KOPT-K1 (cell line): ENCODE results near the gene FAM110D.

ENCODE experiments used
- H3K27ac ChIP-seq: fragments of 200-600 bp; sonication (generic); 2 replicates; pipeline ENCODE4 v1.5.1; 2016; ENCODE audit warnings: antibody characterized with exemption, mild to moderate bottlenecking, low read depth, low read length; ENCODE audit not compliant: poor library complexity, severe bottlenecking
- H3K36me3 ChIP-seq: fragments of 200-600 bp; sonication (generic); 2 replicates; pipeline ENCODE4 v1.5.1; 2017; ENCODE audit warnings: antibody characterized with exemption, mild to moderate bottlenecking, low read length, moderate library complexity; ENCODE audit not compliant: insufficient read depth
- H3K9me3 ChIP-seq: fragments of 200-600 bp; sonication (generic); 2 replicates; pipeline ENCODE4 v1.5.1; 2017; ENCODE audit warnings: antibody characterized with exemption, low read length, mild to moderate bottlenecking; ENCODE audit not compliant: insufficient read depth, poor library complexity, severe bottlenecking

Gene FAM110D

DNA sequence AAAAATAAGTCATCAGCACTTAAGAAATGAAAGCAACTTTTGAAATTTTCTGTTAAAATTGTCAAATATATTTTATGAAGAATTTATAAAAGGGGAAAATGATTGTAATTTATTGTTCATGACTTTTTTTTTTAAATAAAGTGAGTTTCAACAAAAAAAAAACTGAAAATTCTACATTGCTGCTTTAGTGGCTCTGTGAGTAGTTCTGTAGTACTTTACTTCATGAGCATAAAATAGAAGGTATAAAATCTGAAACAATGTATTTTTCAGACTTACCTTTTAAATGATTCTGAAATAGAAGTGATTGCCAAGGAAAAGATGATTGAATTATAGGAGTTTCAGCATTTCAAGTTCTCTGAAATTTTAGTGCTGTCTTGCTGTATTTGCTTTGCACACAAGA lies 33.5 kb upstream of the FAM110D start:
- Histone ChIP-seq H3K27ac (peak overlapping the region; percentile 84), H3K9me3 (no peaks in the 10 kb centered on the region), H3K36me3 (peaks cover 32% of the 10 kb centered on the region)

DNA sequence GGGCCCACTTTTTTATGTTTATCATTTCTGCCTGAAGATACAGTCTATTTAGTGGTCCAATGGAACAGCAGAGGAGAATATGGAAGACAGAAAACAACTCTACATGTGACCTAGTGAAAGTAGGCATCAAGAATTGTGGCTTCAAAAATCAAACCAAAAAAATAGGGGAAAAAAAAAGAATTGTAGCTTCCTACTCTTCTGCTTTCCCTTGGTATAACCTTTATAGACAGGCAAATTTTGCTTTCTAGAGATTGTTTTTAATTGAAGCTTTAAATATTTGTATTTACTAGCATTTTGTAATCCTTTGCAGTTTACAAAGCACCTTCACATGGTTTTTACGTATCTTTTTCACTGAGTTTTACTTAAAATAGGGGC lies 32.9 kb upstream of the FAM110D start:
- H3K9me3 ChIP-seq, result no peaks in the 10 kb centered on the region
- peak overlapping the region; percentile 84 for H3K27ac ChIP-seq
- peaks cover 31% of the 10 kb centered on the region for H3K36me3 ChIP-seq

DNA sequence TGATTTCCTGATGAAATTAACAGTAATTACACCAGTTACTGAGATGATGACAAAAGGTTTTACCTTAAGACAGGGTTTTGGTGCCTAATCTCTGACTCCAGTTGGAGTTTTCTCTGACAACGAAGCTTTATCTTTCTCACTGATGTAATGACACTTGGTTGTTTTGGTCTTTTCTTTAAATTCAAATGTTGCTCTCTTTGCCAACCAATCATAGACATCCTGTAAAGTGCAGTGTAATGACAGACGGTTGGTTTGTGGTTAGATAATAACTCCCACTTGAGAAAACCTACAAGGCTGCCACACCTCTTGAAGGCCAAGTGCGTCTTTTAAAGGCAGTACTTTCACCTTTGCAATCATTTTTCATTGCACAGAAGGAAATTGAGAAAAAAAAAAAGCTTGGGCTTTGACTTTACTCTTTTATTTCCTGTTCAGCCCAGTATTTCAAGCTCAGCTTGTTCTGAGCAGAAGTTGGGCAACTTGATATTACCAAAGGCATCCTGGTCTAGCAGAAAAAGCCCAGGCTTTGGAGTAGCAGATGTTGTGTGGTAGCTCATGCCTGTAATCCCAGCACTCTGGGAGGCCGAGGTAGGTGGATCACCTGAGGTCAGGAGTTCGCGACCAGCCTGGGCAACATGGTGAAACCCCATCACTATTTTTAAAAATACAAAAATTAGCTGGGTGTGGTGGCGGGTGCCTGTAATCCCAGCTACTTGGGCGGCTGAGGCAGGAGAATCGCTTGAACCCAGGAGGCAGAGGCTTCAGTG lies 32.4 kb upstream of the FAM110D start:
- peak overlapping the region; percentile 84 for H3K27ac ChIP-seq
- no peaks in the 10 kb centered on the region for H3K9me3 ChIP-seq
- peaks cover 26% of the 10 kb centered on the region for H3K36me3 ChIP-seq

DNA sequence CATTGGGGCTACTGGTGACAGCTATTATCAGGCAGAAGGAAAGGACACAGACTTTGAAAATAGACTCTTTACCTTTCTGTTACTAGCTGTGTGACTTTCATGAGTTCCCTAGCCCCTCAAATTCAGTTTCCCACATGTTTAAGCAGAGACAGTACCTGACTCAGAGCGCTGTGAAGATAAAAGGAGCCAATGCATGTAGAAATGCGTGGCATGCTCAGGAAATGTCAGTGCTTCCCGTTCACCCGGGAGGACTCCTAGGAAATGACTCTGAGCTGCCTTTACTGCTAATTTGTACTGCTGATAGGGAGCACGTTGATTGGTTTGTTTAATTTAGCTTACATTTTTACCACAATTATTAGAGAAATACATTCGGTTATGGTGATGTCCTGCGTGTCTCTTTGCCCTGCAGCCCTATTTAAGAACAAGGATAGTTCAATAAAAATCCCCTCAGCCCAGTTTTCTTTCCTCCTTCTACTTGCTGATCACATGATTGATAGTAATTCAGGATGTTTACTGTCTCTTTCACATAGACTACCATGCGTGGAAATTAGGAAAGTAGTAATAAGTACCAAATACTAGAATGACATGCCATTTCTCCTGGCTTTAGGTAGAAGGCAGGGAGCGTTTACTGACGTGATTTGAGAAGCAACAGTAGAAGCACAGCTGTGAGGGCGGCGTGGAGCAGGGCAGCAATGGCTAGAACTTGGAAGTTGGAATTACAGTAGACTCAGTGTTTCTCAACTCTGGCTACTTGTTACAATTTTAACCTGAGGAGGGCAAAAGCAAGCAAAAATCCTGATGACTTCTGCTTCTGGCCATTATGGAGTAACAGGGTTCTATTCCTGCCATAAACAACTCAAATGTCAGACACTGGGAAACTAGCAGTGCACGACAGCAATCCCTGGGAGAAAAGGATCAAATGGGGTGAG lies 31.4 kb upstream of the FAM110D start:
- H3K36me3 ChIP-seq, result peaks cover 16% of the 10 kb centered on the region
- no peaks in the 10 kb centered on the region for H3K9me3 ChIP-seq
- peak overlapping the region; percentile 84 for H3K27ac ChIP-seq

DNA sequence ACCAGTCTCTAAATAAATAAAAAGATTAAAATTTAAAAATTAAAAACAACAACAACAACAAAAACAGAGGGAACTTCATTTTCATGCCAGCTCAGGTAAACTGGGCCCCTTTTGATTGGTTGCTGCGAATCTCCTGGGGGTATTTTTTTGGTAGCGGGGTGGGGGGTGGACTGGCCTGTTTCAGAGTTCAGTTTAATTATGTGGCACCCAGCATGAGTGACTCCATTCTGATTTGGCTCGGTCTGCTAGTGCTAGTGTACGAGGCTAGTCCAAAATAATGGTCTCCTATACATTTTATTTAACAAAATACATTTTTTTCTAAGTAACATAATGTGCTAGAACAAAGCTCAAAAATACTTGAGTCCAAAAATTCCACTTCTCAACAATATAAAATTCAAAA lies 29.1 kb upstream of the FAM110D start:
- Histone ChIP-seq H3K9me3 (peaks cover 8% of the 10 kb centered on the region), H3K27ac (no peak overlapping the region), H3K36me3 (peaks cover 3% of the 10 kb centered on the region; the same call in 1 of the 2 replicates)

DNA sequence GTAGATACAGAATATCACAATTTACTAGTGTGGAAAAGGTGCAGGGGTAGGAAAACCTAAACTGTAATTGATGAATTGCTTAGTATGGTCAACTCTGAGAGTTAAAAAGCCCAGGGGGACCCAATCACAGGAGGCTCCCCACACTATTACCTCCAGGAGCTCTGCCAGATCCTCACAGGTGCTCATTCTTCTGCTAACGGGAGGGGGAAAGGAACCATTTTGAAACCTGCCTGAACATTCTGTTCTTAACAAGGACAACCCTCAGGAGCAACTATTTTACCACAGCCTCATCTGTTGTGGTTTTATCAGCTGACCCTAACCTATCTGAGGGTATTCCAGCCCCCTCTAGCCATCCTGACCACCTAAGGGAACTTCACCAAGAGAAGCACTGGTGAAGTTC lies 28.2 kb upstream of the FAM110D start:
- H3K36me3 ChIP-seq, result no peaks in the 10 kb centered on the region
- peaks cover 15% of the 10 kb centered on the region for H3K9me3 ChIP-seq
- no peak overlapping the region for H3K27ac ChIP-seq

DNA sequence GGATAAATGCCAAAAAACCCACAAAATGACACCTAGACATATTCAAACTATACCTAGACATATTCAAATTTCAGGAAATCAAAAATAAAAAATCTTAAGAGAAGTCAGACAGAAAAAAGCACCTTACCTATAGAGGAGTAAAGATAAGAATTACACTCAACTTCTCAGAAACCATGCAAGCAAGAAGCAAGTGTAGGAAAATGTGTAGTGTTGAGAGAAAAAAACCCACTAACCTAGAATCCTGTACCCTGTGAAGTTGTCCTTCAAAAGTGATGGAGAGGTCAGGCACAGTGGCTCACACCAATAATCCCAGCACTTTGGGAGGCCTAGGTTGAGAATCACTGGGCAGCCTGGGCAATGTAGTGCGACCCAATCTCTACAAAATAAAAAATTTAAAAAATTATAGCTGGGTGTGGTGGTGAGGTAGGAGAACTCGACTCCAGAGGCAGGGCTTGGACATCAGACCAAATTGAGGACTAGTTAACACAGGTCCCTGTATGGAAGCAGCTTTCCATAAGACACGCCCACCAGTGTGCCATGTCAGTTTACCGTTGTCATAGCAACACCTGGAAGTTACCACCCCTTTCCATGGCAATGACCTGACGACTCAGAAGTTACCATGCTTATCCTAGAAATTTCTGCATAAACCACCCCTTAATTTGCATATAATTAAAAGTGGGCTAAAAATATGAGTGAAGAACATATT lies 26.6 kb upstream of the FAM110D start:
- Histone ChIP-seq H3K36me3 (no peaks in the 10 kb centered on the region), H3K27ac (no peak overlapping the region), H3K9me3 (peaks cover 15% of the 10 kb centered on the region)

DNA sequence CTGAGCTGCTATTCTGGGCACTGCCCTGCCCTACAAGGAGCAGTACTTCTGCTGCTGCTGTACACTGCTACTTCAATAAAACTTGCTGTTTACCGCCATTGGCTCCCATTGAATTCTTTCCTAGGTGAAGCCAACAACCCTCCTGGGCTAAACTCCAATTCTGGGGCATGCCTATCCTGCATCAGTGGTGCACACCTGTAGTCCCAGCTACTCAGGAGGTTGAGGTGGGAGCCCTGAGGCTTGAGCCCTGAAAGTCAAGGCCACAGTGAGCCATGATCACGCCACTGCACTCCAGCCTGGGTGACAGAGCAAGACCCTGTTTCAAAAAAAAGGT lies 26.1 kb upstream of the FAM110D start:
- Histone ChIP-seq H3K36me3 (no peaks in the 10 kb centered on the region), H3K9me3 (peaks cover 15% of the 10 kb centered on the region), H3K27ac (no peak overlapping the region)

DNA sequence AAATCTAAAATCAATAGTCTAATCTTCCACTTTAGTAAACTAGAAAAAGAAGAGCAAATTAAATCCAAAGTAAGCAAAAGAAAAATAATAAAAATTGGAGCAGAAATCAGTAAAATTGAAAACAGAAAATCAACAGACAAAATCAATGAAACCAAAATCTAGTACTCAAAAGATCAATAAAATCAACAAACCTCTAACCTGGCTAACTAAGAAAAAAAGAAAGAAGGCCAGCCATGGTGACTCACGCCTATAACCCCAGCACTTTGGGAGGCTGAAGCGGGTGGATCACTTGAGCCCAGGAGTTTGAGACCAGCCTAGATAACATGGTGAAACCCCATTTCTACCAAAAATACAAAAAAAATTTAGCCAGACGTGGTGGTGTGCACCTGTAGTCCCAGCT lies 24.4 kb upstream of the FAM110D start:
- Histone ChIP-seq H3K36me3 (no peaks in the 10 kb centered on the region), H3K27ac (no peak overlapping the region), H3K9me3 (peaks cover 15% of the 10 kb centered on the region)

DNA sequence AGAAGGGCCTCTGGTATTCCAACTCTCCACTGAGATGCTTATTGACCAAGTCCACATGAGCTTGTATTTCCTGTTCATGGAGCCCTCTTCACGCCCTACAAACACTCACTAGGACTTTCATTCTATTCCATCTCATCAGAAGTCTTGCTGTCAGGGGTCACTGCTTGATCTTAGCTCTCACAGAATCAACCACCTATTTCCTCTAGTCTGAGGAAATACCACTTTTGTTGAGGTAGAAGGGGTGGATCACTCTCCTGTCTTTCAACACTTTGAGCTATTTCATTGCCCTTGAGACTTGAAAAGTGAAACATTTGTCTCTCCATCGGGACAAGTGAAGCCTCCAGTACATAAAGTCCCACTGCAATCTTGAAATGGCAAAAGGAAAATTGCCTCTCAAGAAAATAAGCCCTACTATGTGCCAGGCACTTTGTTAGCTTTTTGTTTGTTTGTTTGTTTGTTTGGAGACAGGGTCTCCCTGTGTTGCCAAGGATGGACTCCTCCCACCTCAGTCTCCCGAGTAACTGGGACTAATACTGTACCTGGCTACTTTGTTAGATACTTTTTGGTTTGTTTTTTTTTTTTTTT lies 19.8 kb upstream of the FAM110D start:
- Histone ChIP-seq H3K9me3 (peaks cover 11% of the 10 kb centered on the region), H3K27ac (peak overlapping the region; percentile 30), H3K36me3 (no peaks in the 10 kb centered on the region)

DNA sequence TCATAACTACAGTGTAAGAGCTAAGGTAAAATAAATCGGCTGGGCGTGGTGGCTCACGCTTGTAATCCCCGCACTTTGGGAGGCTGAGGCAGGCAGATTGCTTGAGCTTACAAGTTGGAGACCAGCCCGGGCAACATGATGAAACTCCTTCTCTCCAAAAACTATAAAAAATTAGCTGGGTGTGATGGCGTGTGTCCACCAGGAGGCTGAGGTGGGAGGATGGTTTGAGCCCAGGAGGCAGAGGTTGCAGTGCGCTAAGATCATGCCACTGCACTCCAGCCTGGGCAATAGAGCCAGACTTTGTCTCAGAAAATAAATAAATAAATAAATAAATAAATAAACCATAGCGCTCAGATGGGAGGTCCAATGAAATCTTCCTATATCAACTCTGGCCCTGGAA lies 16.7 kb upstream of the FAM110D start:
- no peak overlapping the region for H3K27ac ChIP-seq
- H3K36me3 ChIP-seq, result no peaks in the 10 kb centered on the region
- no peaks in the 10 kb centered on the region for H3K9me3 ChIP-seq

DNA sequence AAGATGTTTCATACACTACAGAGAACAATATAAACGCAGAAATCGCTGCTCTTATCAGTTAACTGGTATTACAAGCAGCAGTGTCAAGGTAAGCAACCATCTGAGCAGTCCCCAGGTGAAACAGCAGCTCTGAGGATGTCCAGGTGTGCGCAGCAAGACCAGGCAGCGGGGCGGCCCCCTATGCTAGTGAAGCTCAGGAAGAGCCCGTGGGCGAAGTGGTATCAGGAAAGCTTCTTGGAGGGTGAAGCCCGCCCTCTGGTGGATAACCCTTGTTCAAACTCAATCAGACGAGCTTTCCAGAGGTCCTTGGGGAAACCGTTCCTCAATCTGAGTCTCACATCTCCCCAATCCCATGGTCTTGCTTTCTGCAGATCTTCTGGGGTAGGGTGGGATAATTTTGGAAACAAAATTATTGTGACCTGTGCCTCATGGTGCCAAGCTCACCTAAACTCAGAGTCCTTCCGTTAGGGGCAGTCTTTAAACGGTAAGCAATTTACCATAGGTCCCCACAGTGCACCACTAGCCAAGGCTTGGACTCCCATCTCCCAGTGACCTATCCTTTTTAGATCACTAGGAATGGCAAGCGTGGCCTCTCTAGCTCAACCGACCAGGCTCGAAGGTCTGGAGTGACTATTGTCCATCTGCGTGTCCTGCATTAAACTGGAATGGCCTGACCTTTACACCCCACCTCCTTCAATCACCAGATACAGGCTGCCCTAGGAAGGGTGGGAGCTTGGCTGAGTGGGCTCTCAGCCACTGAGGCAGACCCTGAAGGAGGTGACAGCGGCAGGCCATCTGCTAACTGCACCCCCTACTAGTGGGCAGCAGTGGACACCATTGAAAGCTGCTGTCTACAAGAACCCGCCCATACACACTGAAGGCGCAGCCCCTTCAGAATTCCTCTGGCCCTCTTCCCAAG lies 13.6 kb upstream of the FAM110D start:
- H3K9me3 ChIP-seq, result no peaks in the 10 kb centered on the region
- no peak overlapping the region for H3K27ac ChIP-seq
- H3K36me3 ChIP-seq, result no peaks in the 10 kb centered on the region

DNA sequence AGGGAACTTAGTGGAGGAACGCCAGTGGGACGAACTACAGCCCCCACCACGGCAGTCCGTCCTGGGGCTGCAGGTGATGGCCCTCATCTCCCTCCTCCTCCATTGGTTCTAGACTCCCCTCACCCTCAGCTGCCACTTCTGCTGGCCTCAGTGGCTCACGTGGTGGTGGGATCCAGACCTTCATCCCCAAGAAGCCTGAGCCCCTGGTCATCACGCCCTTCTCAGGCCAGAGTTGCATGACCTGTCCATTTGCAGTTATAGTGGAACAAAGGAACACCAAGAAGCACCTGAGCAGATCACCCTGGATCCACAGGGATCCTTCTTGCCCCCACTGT lies 13.0 kb upstream of the FAM110D start:
- no peak overlapping the region for H3K27ac ChIP-seq
- no peaks in the 10 kb centered on the region for H3K36me3 ChIP-seq

DNA sequence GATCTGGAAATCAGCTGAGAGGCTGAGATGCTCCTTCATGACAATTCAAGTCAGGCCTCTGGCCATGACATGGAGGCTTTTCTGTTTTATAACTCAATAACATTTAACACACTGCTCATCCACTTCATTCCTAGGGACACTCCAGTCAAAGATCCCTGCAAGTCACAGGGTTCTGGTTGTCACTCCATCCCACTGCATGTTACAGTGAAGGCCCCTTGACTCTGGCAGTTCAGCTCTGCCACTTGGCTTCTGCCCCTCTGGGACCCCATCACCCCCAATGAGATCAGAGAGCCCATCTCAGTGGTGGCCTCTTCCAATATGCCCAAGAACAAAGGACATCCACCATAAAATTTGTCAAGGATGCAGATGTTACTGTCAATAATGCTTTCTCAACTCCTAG lies 10.0 kb upstream of the FAM110D start:
- Histone ChIP-seq H3K9me3 (no peaks in the 10 kb centered on the region), H3K36me3 (no peaks in the 10 kb centered on the region)

More for the DNA sequence above, 13.0 kb upstream of the FAM110D start:
- H3K9me3 ChIP-seq, result no peaks in the 10 kb centered on the region

More for the DNA sequence above, 10.0 kb upstream of the FAM110D start:
- no peak overlapping the region for H3K27ac ChIP-seq
